ENCODE results near the gene ABHD15. TPM values are rescaled to one million over a fixed set of nuclear protein-coding genes. Genes with fewer than 3 reads are reported as not detected.

ABHD15 gene
- total RNA-seq, 2 experiments from 2014 or later, result 4.1 to 4.9 TPM

DNA sequence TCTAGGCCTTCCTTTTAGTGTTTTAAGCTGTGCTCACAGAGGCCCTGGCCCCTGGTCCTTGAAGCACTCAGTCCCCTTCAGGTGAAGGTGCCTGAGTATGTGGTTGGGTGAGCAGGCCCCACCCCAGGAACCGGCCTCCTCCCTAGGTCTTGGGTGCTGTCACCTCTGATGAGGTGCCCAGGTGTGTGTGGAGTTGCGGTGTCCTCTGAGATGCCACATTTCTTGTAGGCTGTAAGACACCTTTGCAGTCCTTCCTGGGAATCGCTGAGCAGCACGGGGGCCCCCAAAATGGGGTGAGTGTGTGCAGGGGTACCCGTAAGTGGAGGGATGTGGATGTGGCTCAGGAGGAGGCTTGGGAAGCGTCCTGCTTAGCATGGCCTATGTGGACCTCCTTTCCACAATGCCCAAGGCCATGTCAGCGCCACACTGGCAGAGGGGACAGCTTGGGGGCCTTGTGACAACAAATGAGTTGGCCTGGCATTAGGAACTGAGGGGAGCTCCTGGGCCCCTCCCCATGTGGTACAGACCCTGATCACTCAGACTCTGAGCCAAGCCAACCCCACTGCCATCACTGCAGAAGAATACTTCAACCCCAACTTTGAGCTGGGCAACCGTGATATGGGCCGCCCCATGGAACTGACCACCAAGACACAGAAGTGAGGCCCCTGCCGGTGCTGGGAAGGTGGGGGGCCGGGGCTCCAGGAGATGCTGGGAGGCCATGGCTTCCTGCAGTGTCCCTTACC is 44.7 kb upstream of the ABHD15 start:
- no peak for DNase-seq
- Mint-ChIP-seq H3K9me3 (no peaks in the 10 kb centered on the region), H3K4me1 (ENCODE audit: low read depth) (peaks cover 29% of the 10 kb centered on the region), H3K27me3 (no peaks in the 10 kb centered on the region), H3K36me3 (ENCODE audit: low read depth) (no peaks in the 10 kb centered on the region), H3K4me3 (peak overlapping the region; percentile 20), H3K27ac (no peak overlapping the region)
- H3K27me3 ChIP-seq (ENCODE audit: control insufficient read depth in 1 of 2, insufficient read depth in 2 of 2, low read length in 2 of 2), result no peaks in the 10 kb centered on the region
- H3K36me3 ChIP-seq (ENCODE audit: insufficient read depth, low read length), result no peaks in the 10 kb centered on the region
- no peak overlapping the region for H3K27ac ChIP-seq (ENCODE audit: low read depth in 1 of 2, low read length in 2 of 2)
- CTCF ChIA-PET, result no interaction called here
- H3K4me1 ChIP-seq (ENCODE audit: insufficient read depth, low read length), result peaks cover 38% of the 10 kb centered on the region
- no peaks in the 10 kb centered on the region for H3K9me3 ChIP-seq (ENCODE audit: control insufficient read depth in 1 of 2, insufficient read depth in 1 of 2, low read length in 2 of 2)
- intact Hi-C loops (cut with DNase I, micrococcal nuclease), result loop anchor here (1.0 to 10.0 kb wide), 4 partner anchors 17 to 323 kb away; partner anchors contain the start of genes ABHD15 (in 2 of the 2), TP53I13 (in 2 of the 2) and SSH2 (in 1 of the 2)
- H3K4me3 ChIP-seq (ENCODE audit: low read length), result no peak overlapping the region
- no peak for ATAC-seq (ENCODE audit: poor library complexity)
- TF ChIP-seq, protein P1, sequence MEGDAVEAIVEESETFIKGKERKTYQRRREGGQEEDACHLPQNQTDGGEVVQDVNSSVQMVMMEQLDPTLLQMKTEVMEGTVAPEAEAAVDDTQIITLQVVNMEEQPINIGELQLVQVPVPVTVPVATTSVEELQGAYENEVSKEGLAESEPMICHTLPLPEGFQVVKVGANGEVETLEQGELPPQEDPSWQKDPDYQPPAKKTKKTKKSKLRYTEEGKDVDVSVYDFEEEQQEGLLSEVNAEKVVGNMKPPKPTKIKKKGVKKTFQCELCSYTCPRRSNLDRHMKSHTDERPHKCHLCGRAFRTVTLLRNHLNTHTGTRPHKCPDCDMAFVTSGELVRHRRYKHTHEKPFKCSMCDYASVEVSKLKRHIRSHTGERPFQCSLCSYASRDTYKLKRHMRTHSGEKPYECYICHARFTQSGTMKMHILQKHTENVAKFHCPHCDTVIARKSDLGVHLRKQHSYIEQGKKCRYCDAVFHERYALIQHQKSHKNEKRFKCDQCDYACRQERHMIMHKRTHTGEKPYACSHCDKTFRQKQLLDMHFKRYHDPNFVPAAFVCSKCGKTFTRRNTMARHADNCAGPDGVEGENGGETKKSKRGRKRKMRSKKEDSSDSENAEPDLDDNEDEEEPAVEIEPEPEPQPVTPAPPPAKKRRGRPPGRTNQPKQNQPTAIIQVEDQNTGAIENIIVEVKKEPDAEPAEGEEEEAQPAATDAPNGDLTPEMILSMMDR (IDR thresholded peaks at IDR 0.05), result no peak
- POLR2A ChIA-PET, result no interaction called here

DNA sequence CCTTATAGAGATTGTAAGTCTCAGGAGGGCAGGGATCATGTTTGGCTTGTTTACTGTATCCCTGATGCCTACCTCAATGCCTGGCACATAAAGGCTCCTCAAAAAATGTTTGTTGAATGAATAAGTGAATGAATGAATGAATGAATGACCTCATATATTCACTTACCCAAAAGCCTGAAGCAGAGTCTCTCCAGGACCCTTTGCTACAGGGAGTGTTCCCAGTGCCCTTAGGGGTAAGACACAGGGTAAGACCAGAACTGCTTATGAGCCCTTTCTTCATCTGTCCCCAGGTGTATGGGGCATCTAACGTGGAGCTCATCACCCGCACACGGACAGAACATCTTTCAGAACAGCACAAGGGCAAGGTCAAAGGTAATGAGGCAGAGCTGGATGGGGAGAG is 43.6 kb upstream of the ABHD15 start:
- Histone ChIP-seq H3K27ac (ENCODE audit: low read depth in 1 of 2, low read length in 2 of 2) (no peak overlapping the region), H3K4me1 (ENCODE audit: insufficient read depth, low read length) (peaks cover 27% of the 10 kb centered on the region), H3K4me3 (ENCODE audit: low read length) (no peak overlapping the region), H3K9me3 (ENCODE audit: control insufficient read depth in 1 of 2, insufficient read depth in 1 of 2, low read length in 2 of 2) (no peaks in the 10 kb centered on the region), H3K27me3 (ENCODE audit: control insufficient read depth in 1 of 2, insufficient read depth in 2 of 2, low read length in 2 of 2) (no peaks in the 10 kb centered on the region), H3K36me3 (ENCODE audit: insufficient read depth, low read length) (no peaks in the 10 kb centered on the region)
- POLR2A ChIA-PET, result no interaction called here
- no peaks in the 10 kb centered on the region for H3K9me3 Mint-ChIP-seq
- DNase-seq (no peak), ATAC-seq (ENCODE audit: poor library complexity) (no peak)
- no peaks in the 10 kb centered on the region for H3K27me3 Mint-ChIP-seq
- CTCF ChIA-PET, result no interaction called here
- no peak overlapping the region for H3K4me3 Mint-ChIP-seq
- peaks cover 18% of the 10 kb centered on the region for H3K4me1 Mint-ChIP-seq (ENCODE audit: low read depth)
- intact Hi-C loops (cut with DNase I, micrococcal nuclease), result loop anchor here (5.0 to 10.0 kb wide), 3 partner anchors 46 to 324 kb away; partner anchors contain the start of genes ABHD15 (in 2 of the 2), TP53I13 (in 2 of the 2) and SSH2 (in 1 of the 2)
- TF ChIP-seq, protein P1 (IDR thresholded peaks at IDR 0.05), result no peak
- H3K27ac Mint-ChIP-seq, result no peak overlapping the region
- no peaks in the 10 kb centered on the region for H3K36me3 Mint-ChIP-seq (ENCODE audit: low read depth)

GRCh38 chr17:29608986-29609385 is 42.1 kb upstream of the ABHD15 start:
- ATAC-seq (ENCODE audit: poor library complexity) (no peak), DNase-seq (no peak)
- intact Hi-C loops (cut with DNase I, micrococcal nuclease), result no loop called here
- no peaks in the 10 kb centered on the region for H3K27me3 ChIP-seq (ENCODE audit: control insufficient read depth in 1 of 2, insufficient read depth in 2 of 2, low read length in 2 of 2)
- Mint-ChIP-seq H3K9me3 (no peaks in the 10 kb centered on the region), H3K36me3 (ENCODE audit: low read depth) (no peaks in the 10 kb centered on the region), H3K4me3 (no peak overlapping the region), H3K27me3 (no peaks in the 10 kb centered on the region), H3K4me1 (ENCODE audit: low read depth) (peaks cover 4% of the 10 kb centered on the region), H3K27ac (no peak overlapping the region)
- POLR2A ChIA-PET, result interaction anchor here (0.8 kb wide), 1 partner anchor 8 kb away, joined by 3 read pairs; no protein-coding TSS in a partner anchor
- TF ChIP-seq, protein P1 (IDR thresholded peaks at IDR 0.05), result no peak
- H3K4me3 ChIP-seq (ENCODE audit: low read length), result no peak overlapping the region
- H3K27ac ChIP-seq (ENCODE audit: low read depth in 1 of 2, low read length in 2 of 2), result no peak overlapping the region
- CTCF ChIA-PET, result interaction anchor here (4.2 kb wide), 1 partner anchor 8 kb away, joined by 20 read pairs; no protein-coding TSS in a partner anchor
- H3K36me3 ChIP-seq (ENCODE audit: insufficient read depth, low read length), result no peaks in the 10 kb centered on the region
- H3K4me1 ChIP-seq (ENCODE audit: insufficient read depth, low read length), result peaks cover 13% of the 10 kb centered on the region
- no peaks in the 10 kb centered on the region for H3K9me3 ChIP-seq (ENCODE audit: control insufficient read depth in 1 of 2, insufficient read depth in 1 of 2, low read length in 2 of 2)

Data from CD4-positive, alpha-beta T cell (primary cell).